NCI-H1105 treated with DMSO at 0.1 percent for 48 hours (cell line): ENCODE measurements around the gene OR8H1.

Experiments used
- DNase-seq: peaks from one replicate; lab custom pipeline; 2025; lab: John Stamatoyannopoulos, UW

Gene OR8H1, protein sequence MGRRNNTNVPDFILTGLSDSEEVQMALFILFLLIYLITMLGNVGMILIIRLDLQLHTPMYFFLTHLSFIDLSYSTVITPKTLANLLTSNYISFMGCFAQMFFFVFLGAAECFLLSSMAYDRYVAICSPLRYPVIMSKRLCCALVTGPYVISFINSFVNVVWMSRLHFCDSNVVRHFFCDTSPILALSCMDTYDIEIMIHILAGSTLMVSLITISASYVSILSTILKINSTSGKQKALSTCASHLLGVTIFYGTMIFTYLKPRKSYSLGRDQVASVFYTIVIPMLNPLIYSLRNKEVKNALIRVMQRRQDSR

DNA sequence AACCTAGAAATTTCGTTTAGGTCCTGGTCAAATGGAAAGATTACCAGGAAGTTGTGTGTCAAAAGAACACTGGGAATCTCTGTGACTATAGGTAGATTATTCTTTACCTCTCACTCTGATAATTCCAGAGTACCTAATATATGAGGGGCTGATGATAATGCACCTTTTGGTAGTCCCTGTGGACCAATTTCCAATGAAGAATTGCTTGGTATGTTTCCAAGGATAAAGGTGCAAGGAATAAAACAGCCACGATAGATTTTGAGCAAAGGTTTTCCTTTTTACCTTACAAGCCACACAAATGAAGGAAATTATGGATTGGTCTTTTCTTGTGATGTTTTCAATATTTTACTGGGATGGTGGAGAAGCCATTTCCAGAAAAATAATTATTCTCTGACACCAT is at the start of gene OR8H1:
OR8H1 (minus strand) TSS at position 101 of the 400 bp plus-strand sequence. CDS start 1,192 bp downstream, outside the sequence.
- no peak for DNase-seq

- no peak for DNase-seq
Observed at GRCh38 chr11:56340289-56340688, 48.2 kb upstream of the OR8H1 start.

DNA sequence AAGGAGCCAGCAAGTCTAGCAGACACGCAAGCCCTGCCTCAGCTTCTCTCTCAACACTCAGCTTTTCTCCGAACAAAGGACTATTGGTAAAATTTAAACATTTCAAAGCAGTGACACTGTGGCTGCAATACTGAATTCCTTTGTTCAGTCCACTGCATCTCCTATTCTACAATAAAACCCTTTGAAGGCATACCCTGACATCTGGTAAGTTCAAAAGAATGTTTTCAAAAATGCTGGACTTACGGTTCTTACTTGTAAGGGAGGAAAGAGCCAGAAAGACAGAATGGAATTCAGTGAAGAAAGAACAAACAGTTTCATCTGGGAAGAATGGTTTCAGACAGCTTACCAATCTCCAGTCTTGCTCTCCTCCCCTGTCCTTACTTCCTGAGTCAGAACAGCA is 41.1 kb upstream of the OR8H1 start:
- DNase-seq = no peak

DNA sequence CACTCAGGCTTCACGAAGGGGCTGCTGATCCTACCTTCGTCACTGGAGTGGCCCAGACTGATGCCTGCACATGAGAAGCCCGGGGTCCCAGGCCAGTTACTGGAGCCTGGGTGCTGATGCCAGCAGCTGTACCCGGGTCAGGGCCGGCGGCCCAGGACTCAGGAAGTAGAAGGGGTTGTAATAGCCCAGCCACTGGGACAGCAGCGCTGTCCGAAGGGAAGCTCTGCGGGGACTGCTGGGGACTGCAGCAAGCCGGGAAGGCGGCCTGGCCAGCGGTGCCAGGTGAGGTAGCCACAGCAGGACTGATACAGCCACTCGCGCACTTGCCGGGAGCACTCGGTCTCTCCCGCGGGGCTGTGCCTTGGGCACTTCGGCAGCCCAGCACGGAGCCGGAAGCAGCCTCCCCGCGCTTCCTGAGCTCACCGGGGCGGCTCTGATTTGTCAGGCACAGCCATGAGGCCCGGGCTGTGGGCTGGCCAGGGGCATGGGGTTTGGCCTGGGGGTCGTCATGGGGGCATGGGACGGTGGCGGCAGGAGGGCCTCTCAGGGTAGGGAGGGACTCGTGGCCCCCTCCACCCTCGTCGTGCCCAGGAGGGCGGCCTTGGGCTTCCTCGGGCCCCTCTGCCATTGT is 39.9 kb upstream of the OR8H1 start:
- DNase-seq = no peak

- DNase-seq = no peak
Observed at GRCh38 chr11:56314844-56315243, 22.8 kb upstream of the OR8H1 start, which contains the start of gene OR8K3. TSS of gene OR8K3 (plus strand) at chr11:56315144. CDS start at chr11:56318307, 3,163 bp downstream.

DNA sequence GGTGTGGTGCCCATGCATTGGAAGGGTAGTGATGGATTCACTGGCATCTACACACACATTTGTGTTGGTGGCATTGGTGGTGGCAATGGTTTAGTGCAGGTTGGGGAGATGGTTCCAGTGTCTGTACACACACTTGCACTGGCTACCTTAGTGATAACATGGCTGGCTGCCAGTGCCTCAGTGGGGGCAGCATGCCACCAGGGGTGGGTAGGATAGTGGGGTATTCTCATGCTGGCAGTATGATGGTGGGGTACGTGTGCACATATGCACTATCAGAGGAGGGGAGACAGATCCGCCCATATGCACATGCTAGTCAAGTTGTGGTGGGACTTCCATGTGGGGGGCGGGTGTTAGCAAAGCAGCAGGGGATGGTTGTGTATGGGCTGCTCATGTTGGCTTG is 15.8 kb upstream of the OR8H1 start:
- no peak for DNase-seq

DNA sequence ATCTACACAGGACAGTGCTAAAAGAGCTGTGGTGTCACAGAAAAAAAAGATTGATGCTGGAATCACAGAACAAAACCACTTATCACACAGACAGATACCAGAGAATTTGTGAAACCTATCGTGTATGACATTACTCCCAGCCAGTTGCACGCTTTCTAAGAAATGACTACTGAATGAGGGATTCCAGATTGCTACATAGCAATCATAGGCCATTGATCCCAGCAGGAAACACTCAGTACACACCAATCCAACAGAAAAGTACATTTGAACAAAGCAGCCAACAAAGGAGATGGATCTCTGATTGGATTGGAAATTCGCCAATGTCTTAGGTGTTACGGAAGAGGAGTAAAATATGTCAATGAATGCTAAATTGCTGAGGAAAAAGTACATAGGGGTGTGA is 4.8 kb upstream of the OR8H1 start:
- no peak for DNase-seq

GRCh38 chr11:56273854-56274253 is 18.2 kb downstream of the OR8H1 start, which contains the start of gene OR5T1:
TSS of gene OR5T1 (plus strand) at chr11:56274154. CDS start at chr11:56275639, 1,485 bp downstream.
- no peak for DNase-seq

DNA sequence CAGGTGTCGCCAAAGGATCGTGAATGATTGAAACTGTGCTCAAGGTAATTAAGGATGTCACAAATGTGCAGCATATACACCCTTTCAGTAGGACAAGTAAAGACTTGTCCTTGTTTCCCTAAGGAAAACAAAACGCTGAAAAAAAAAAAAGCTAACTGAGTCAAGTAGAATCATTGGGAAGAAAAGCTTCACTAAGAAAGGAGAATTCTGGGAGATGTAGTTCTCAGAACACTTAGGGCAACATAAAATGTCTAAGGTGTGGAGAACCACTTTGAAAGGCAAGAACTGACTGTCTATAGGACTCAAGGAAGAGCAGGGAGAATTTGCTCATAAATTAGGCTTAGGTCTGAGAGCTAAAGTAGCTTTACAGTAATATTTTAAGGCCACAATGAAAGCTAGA is 21.0 kb downstream of the OR8H1 start:
- peak; percentile 4 for DNase-seq

GRCh38 chr11:56251954-56252353 is 40.1 kb downstream of the OR8H1 start, which contains the start of gene OR5T3:
TSS of gene OR5T3 (plus strand) at chr11:56252254. CDS start at chr11:56252254, 0 bp downstream.
- DNase-seq = no peak
